GM18907 (cell line): Measurements from ENCODE around the gene MB21D2.
"Not testable (repeated sequence)": the region's sequence is repeated elsewhere in the genome, so short reads cannot be mapped to it uniquely, and the experiment has no call there.

ENCODE experiments used
- ATAC-seq: cut with Tn5 transposase; IDR thresholded peaks from one replicate; pipeline ENCODE4 v1.9.1; 2021; ENCODE audit warnings: mild to moderate bottlenecking, moderate library complexity; ENCODE audit not compliant: unreplicated experiment

The MB21D2 gene

DNA sequence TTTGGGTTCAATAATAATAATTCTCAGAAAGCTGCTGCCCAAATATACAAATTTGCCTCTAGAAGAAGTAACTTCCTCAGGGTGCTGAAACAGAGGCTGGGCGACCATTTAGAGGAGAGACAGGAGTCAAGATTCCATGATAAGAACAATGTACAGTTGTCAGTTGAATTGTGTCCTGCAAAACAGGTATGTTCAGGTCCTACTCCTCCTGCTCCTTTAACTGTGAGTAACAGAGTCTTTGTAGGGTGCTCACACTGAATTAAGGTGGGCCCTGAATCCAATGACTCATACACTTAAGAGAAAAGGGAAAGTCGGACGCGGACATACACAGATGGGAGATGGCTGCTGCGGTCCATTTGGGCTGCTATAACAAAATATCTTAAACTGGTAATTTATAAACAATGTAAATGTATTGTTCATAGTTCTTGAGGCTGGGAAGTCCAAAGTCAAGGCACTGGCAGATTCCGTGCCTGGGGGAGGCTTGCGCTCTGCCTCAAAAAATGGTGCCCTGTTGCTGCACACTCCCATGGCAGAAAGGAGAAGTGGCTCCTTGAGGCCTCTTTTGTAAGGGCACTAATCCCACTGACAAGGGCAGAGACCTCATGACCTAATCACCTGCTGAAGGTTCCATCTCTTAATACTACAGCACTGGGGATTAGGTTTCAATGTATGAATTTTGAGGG lies 55.1 kb downstream of the MB21D2 start:
- no peak for ATAC-seq

GRCh38 chr3:192861972-192862371 lies 55.7 kb downstream of the MB21D2 start:
- no peak for ATAC-seq

GRCh38 chr3:192860454-192860853 lies 57.2 kb downstream of the MB21D2 start:
- ATAC-seq, result no peak

- no peak for ATAC-seq
These were observed 58.6 kb downstream of the MB21D2 start for GRCh38 chr3:192858849-192859585.

- no peak for ATAC-seq
These were observed 60.4 kb downstream of the MB21D2 start for GRCh38 chr3:192857260-192857661.

DNA sequence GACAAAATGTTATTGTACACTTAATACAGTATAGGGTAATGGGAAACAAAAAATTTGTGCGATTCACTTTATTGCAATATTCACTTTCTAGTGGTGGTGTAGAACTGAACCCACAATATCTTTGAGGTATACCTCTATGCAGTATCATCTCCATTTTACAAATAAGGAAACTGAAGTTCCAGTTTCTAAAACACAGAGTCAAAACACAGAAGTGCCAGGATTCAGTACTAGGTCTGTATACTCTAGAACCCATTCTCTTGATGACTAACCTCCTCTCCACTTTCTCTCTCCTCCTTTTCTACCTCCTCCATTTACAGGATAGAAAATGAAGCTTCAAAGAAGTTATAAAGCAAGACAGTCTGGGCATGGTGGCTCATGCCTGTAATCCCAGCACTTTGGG lies 62.2 kb downstream of the MB21D2 start:
- no peak for ATAC-seq

GRCh38 chr3:192851821-192852372 lies 65.8 kb downstream of the MB21D2 start:
- ATAC-seq, result peak; percentile 78

DNA sequence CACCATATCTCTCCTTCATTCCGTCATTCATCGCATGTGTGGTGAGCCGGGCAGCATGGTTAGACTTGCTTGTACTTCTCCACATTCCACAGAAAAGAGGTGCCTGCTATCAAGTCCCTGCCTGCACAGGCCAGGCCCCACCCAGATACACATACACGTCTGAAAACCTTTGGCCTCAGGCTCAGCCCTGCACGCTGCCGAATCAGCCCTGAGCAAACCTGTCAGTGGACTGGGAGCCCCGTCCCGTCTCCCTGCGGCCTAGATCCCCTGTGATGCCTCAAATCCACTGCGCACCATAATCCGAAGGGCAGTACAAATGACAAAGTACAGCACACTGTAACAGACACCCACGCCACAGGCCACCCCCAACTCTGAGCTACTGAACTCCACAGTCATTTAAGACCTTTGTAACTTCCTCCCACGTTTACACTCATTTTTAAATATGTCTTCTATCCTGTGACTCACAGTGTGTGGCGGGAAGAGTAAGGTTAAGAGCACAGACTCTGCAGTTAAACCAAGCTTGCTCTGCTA lies 67.1 kb downstream of the MB21D2 start:
- peak; percentile 67 for ATAC-seq

- ATAC-seq, result not testable (repeated sequence)
These were observed 67.8 kb downstream of the MB21D2 start for GRCh38 chr3:192849821-192850220.

- no peak for ATAC-seq
These were observed 69.1 kb downstream of the MB21D2 start for GRCh38 chr3:192848371-192849233.

DNA sequence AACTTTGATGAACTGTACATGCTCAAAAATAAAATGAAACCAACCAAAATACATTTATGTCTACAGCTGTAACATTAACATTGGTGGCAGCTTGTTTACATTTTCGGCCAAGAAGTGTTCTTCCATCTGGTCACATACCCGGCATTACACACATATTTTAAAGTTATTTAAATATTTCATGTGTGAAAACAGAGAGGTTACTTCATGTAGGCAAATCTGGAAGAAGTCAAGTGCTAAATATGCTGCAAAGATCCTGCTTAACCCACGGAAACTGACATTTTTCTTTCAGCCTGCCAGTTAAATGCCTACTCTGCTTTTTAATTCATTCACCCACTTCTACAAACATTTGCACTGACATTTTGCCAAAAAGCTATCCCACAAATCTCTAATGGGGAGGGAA lies 69.7 kb downstream of the MB21D2 start:
- ATAC-seq, result no peak

- ATAC-seq, result no peak
These were observed 72.2 kb downstream of the MB21D2 start for GRCh38 chr3:192845526-192845855.

GRCh38 chr3:192844836-192845525 lies 72.7 kb downstream of the MB21D2 start:
- no peak for ATAC-seq

DNA sequence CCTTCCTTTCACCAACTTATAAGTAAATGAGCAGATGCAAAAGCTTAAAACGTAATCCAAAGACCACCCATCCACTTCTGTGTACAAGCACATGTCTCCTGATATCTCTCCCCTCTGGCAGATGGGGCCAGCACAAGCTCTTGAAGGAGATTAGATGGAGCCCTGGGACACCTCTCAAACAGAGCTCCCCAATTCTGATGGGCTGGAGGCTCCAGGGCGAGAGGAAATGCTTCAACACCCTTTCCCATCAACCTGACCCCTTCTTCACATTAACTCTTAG lies 73.2 kb downstream of the MB21D2 start:
- ATAC-seq, result no peak

DNA sequence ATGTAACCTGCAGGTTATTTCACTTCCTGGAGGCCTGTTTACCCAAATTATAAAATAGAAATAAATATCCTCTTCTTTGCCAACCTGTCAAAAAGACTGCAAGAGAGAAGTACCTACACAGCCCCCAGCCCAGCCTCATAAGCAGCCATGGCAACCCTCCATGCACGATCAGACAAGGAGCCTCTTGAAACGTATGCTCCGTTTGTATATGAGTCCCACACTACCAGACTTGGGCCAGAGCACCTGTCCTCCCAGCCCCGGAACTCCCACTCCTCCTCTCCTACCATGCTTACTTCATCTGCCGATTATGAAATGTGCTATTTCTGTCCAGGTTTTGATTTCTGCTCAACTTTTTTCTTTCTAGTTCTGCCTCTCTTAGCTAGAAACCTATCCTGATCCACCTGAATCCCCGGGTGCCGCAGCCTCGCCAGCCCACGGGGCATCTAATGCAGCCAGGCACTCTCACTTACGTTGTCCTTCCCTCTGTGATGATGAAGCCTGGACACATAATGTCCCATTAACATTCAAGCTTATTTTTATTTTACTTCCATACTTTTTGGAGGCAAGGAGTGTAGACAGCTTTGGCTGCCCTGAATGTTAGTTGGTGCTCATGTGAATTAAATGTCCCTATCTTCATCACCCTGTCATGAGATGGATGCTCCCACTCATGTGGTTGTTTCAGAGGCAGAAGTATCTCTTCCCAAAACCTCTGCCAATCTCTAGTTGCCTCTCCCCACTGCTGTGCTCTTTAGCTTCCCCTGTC lies 73.8 kb downstream of the MB21D2 start:
- ATAC-seq, result no peak

- no peak for ATAC-seq
These were observed 74.5 kb downstream of the MB21D2 start for GRCh38 chr3:192843119-192843518.

DNA sequence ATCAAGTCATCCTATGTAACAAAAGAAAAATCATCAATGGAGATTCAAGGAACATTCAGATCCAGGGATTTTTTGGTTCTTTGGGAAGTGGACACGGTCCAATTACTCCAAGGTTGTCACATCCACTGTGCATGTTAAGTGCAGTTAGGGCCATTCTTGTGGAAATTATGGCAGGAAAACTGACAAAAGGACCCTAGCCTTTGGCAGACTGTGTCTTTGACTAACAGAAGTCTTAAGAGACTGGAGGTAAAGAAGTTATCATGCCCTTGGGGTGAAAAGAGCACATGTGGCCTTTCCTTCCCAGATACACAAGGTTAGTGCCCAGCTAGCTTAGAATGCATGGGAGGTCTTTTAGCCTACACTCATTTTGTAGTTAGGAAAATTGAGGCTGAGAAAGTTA lies 74.9 kb downstream of the MB21D2 start:
- no peak for ATAC-seq

DNA sequence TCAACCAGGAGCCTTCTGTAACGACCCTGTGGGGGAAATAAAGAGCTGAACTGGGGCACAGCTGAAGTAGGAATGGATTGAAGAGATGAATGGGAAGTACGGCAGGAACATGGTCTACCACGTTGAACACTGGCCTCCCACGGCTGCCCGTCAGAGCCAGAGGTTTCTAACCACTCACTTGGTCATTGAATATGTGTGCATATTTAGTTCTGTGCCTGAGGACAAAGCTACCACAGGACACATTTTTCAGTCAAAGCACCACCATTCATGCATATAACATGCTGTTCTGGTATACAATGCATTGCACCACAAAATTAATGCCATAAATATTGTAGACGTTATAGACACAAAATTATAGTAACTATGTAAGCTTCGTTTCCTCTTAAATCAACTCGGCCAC lies 75.5 kb downstream of the MB21D2 start:
- ATAC-seq, result no peak

- no peak for ATAC-seq
These were observed 76.2 kb downstream of the MB21D2 start for GRCh38 chr3:192841428-192841827.
